ENCODE data around the gene RHOBTB3.

- TF ChIP-seq POLR2A (IDR thresholded peaks at IDR 0.05) (no peak), CTCF (IDR thresholded peaks at IDR 0.05) (no peak)
Measured at GRCh38 chr5:95808013-95808685, 77.0 kb downstream of the RHOBTB3 start.
